ENCODE measurements around the gene EPS8L1. TPM values are rescaled to one million over a fixed set of nuclear protein-coding genes. Genes with fewer than 3 reads are reported as not detected.

Gene EPS8L1
- polyA plus RNA-seq, 1 experiment, result 4.4 TPM

GRCh38 chr19:55078996-55079395 lies 3.3 kb downstream of the EPS8L1 start:
- DNase-seq (ENCODE audit: low read depth), result no peak
- no peaks in the 10 kb centered on the region for H3K36me3 ChIP-seq (ENCODE audit: control insufficient read depth, insufficient read depth, low read length)
- no peak overlapping the region for H3K4me3 ChIP-seq (ENCODE audit: low read depth, low read length)
- H3K27me3 ChIP-seq (ENCODE audit: control insufficient read depth, insufficient read depth, low read length), result peaks cover 11% of the 10 kb centered on the region
- CTCF ChIA-PET, result interaction anchor here (0.9 kb wide), 1 partner anchor 39 kb away, joined by 3 read pairs; no protein-coding TSS in a partner anchor
- TF ChIP-seq CTCF (IDR thresholded peaks at IDR 0.05; ENCODE audit: insufficient read depth, low read depth, low read length), result no peak
- POLR2A ChIA-PET, result no interaction called here

- no peak for DNase-seq (ENCODE audit: low read depth)
- ChIA-PET CTCF (interaction anchor here (0.9 to 1.3 kb wide), 3 partner anchors 9 to 38 kb away, joined by 3 to 6 read pairs (median 4); no protein-coding TSS in a partner anchor), POLR2A (interaction anchor here (0.6 kb wide), 1 partner anchor 239 kb away, joined by 14 read pairs; no protein-coding TSS in a partner anchor)
- no peak for TF ChIP-seq CTCF (IDR thresholded peaks at IDR 0.05; ENCODE audit: insufficient read depth, low read depth, low read length)
- H3K36me3 ChIP-seq (ENCODE audit: control insufficient read depth, insufficient read depth, low read length), result no peaks in the 10 kb centered on the region
- H3K4me3 ChIP-seq (ENCODE audit: low read depth, low read length), result no peak overlapping the region
- H3K27me3 ChIP-seq (ENCODE audit: control insufficient read depth, insufficient read depth, low read length), result peaks cover 13% of the 10 kb centered on the region
Observed at GRCh38 chr19:55079400-55080038, 3.9 kb downstream of the EPS8L1 start.

GRCh38 chr19:55080121-55080967 lies 4.7 kb downstream of the EPS8L1 start:
- no peaks in the 10 kb centered on the region for H3K36me3 ChIP-seq (ENCODE audit: control insufficient read depth, insufficient read depth, low read length)
- no peak for TF ChIP-seq CTCF (IDR thresholded peaks at IDR 0.05; ENCODE audit: insufficient read depth, low read depth, low read length)
- H3K27me3 ChIP-seq (ENCODE audit: control insufficient read depth, insufficient read depth, low read length), result peaks cover 13% of the 10 kb centered on the region
- DNase-seq (ENCODE audit: low read depth), result no peak
- ChIA-PET CTCF (interaction anchor here (0.8 to 1.3 kb wide), 3 partner anchors 8 to 11 kb away, joined by 3 to 6 read pairs (median 4); no protein-coding TSS in a partner anchor), POLR2A (interaction anchor here (0.6 kb wide), 1 partner anchor 238 kb away, joined by 14 read pairs; no protein-coding TSS in a partner anchor)
- H3K4me3 ChIP-seq (ENCODE audit: low read depth, low read length), result peak overlapping the region; percentile 47

- H3K36me3 ChIP-seq (ENCODE audit: control insufficient read depth, insufficient read depth, low read length), result no peaks in the 10 kb centered on the region
- DNase-seq (ENCODE audit: low read depth), result no peak
- ChIA-PET POLR2A (no interaction called here), CTCF (interaction anchor here (1.3 kb wide), 1 partner anchor 8 kb away, joined by 4 read pairs; no protein-coding TSS in a partner anchor)
- H3K27me3 ChIP-seq (ENCODE audit: control insufficient read depth, insufficient read depth, low read length), result peaks cover 19% of the 10 kb centered on the region
- no peak for TF ChIP-seq CTCF (IDR thresholded peaks at IDR 0.05; ENCODE audit: insufficient read depth, low read depth, low read length)
- H3K4me3 ChIP-seq (ENCODE audit: low read depth, low read length), result peak overlapping the region; percentile 47
Observed at GRCh38 chr19:55080968-55081769, 5.5 kb downstream of the EPS8L1 start.

GRCh38 chr19:55081770-55082019 lies 6.0 kb downstream of the EPS8L1 start:
- CTCF ChIA-PET, result no interaction called here

More at GRCh38 chr19:55081770-55082019, 6.0 kb downstream of the EPS8L1 start:
- no peak for TF ChIP-seq CTCF (IDR thresholded peaks at IDR 0.05; ENCODE audit: insufficient read depth, low read depth, low read length)
- no peak overlapping the region for H3K4me3 ChIP-seq (ENCODE audit: low read depth, low read length)
- no peaks in the 10 kb centered on the region for H3K36me3 ChIP-seq (ENCODE audit: control insufficient read depth, insufficient read depth, low read length)
- POLR2A ChIA-PET, result no interaction called here
- DNase-seq (ENCODE audit: low read depth), result no peak
- peaks cover 19% of the 10 kb centered on the region for H3K27me3 ChIP-seq (ENCODE audit: control insufficient read depth, insufficient read depth, low read length)

Measured in BJ (cell line).